ENCODE results near the gene TAF4. TPM values are rescaled to one million over a fixed set of nuclear protein-coding genes. Genes with fewer than 3 reads are reported as not detected.

Gene TAF4
- total and polyA plus RNA-seq, 2 donors (not counting 3 experiments of a cell fraction or from before 2014, with no cell fraction given) = 6.1 to 19.5 TPM

DNA sequence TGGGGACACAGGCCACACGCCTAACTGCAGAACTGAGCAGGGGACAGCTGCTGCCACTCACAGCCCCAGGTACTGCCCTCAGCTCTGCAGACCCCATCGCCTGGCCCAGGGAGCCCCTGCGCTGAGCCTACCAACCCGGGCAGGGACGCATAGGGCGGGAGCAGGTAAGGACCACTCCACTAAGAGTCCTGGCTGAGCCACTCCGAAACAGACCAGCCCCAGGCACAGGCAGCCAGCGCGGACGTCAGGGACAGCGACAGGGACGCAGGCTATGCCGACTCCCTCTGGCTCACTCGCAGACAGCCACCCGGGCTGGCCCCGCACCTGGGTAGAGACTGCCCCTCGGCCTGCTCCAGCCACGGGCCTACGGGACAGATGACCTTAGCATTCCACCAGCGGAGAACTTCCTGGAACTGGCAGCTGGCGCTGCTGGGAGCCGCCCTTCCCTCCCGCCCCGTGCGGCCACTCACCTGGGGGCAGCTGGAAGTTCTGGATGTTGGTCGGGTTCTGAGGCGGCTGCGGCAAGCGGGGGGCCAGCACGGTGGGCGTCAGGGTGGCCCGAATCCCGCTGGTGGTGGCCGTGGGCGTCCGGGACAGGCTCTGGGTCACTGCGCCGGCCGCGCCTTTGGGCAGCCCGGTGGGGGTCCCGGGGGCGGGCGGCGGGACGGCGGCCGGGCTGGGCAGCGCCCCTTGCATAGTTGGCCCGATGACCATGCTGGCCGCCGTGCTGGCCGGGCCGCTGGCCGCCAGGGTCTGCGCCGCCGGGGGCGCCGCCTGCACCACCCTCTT, 1.5 kb downstream of the TAF4 start:
- POLR2A ChIA-PET = no interaction called here
- no TSS peak for BruUV-seq (replicated peaks)
- Histone ChIP-seq H3K9ac (replicated peaks; ENCODE audit: extremely low read depth, insufficient read depth, low read length) (no peak overlapping the region), H3K27me3 (ENCODE audit: control insufficient read depth in 2 of 2, insufficient read depth in 2 of 2, low read length in 2 of 2) (no peaks in the 10 kb centered on the region), H3K9me1 (replicated peaks; ENCODE audit: control insufficient read depth, extremely low read depth, insufficient read depth, low read length) (no peaks in the 10 kb centered on the region), H3K4me3 (replicated peaks in 1 of 3; ENCODE audit: insufficient read depth in 1 of 3, low read depth in 1 of 3, low read length in 3 of 3) (peak overlapping the region in 2 of 3 experiments; percentile 40 to 41), H4K20me1 (replicated peaks; ENCODE audit: control insufficient read depth, extremely low read depth, insufficient read depth, low read length) (no peaks in the 10 kb centered on the region), H3K4me2 (ENCODE audit: insufficient read depth, low read length) (peak overlapping the region; percentile 10), H3K79me2 (ENCODE audit: control insufficient read depth, insufficient read depth, low read length) (peaks cover 50% of the 10 kb centered on the region), H3K4me1 (ENCODE audit: control insufficient read depth, extremely low read depth, insufficient read depth, low read length) (peaks cover 16% of the 10 kb centered on the region), H3K9me3 (replicated peaks; ENCODE audit: control insufficient read depth, insufficient read depth, low read length) (no peaks in the 10 kb centered on the region), H2AFZ (ENCODE audit: low read depth, low read length) (no peak overlapping the region), H3K36me3 (ENCODE audit: control insufficient read depth in 2 of 2, extremely low read depth in 1 of 2, insufficient read depth in 2 of 2, low read length in 2 of 2) (no peaks in the 10 kb centered on the region), H3K27ac (ENCODE audit: insufficient read depth, low read depth, low read length) (no peak overlapping the region)
- dilution Hi-C loops (cut with MboI; ENCODE audit: extremely low pct_ligation_motif_present, low sequenced_read_pairs) (no loop called here), intact Hi-C loops (cut with micrococcal nuclease) (loop anchor here (5.0 kb wide), 2 partner anchors 37 to 52 kb away; no protein-coding TSS in a partner anchor)
- CTCF ChIA-PET = interaction anchor here (1.0 to 1.6 kb wide), 3 partner anchors 38 to 71 kb away, joined by 4 to 7 read pairs (median 5); no protein-coding TSS in a partner anchor
- TF ChIP-seq EZH2 (IDR thresholded peaks at IDR 0.05; ENCODE audit: borderline replicate concordance, low read depth, low read length, severe bottlenecking) (no peak), GATA2 (IDR thresholded peaks at IDR 0.05; ENCODE audit: insufficient read depth, insufficient read length, low read depth, low read length) (no peak), POLR2A (IDR thresholded peaks at IDR 0.05; ENCODE audit: low read depth, low read length) (no peak)
- DNase-seq (ENCODE audit: low read depth, low spot score) = no peak
- FAIRE-seq = peak; percentile 21

DNA sequence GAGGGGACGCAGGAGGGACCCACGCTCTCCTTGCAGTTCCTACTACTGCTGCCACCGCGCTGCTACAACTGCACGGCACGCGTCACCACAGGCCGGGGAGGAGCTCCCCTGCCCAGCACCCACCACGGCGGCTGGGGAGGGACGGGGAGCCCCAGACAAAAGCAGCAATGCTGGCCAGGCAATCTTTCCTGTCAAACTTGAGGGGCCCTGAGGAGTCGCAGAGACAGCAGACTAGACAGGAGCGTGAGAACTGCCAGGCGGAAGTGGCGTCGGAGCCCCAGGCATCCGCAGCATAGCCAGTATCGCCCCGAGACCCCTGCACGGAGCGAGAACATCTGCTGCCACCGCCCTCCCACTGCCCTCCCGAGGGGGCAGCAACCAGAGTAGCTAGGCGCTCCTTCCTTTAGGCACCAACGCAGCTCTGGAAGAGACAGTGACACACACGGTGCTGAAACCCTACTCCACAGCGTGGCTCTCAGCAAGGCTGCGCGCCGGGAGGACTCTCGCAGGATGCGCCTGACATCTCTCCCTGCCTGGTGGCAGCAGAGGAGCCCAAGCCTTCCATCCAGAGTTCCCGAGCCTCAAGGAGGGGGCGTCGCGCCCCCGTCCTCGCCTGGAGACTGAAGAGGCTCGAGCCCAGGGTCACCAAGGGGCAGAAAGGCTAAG, 2.2 kb downstream of the TAF4 start:
- H4K20me1 ChIP-seq (replicated peaks; ENCODE audit: control insufficient read depth, extremely low read depth, insufficient read depth, low read length) = no peaks in the 10 kb centered on the region
- H3K27me3 ChIP-seq (ENCODE audit: control insufficient read depth in 2 of 2, insufficient read depth in 2 of 2, low read length in 2 of 2) = no peaks in the 10 kb centered on the region
- CTCF ChIA-PET = interaction anchor here (1.0 to 1.6 kb wide), 3 partner anchors 38 to 72 kb away, joined by 4 to 7 read pairs (median 5); no protein-coding TSS in a partner anchor
- no peak for FAIRE-seq
- peaks cover 54% of the 10 kb centered on the region for H3K79me2 ChIP-seq (ENCODE audit: control insufficient read depth, insufficient read depth, low read length)
- H3K4me3 ChIP-seq (replicated peaks in 1 of 3; ENCODE audit: insufficient read depth in 1 of 3, low read depth in 1 of 3, low read length in 3 of 3) = no peak overlapping the region
- POLR2A ChIA-PET = no interaction called here
- H3K9me3 ChIP-seq (replicated peaks; ENCODE audit: control insufficient read depth, insufficient read depth, low read length) = no peaks in the 10 kb centered on the region
- intact Hi-C loops (cut with micrococcal nuclease) (loop anchor here (5.0 kb wide), 2 partner anchors 36 to 51 kb away; no protein-coding TSS in a partner anchor), dilution Hi-C loops (cut with MboI; ENCODE audit: extremely low pct_ligation_motif_present, low sequenced_read_pairs) (no loop called here)
- H2AFZ ChIP-seq (ENCODE audit: low read depth, low read length) = no peak overlapping the region
- DNase-seq (ENCODE audit: low read depth, low spot score) = no peak
- no peaks in the 10 kb centered on the region for H3K9me1 ChIP-seq (replicated peaks; ENCODE audit: control insufficient read depth, extremely low read depth, insufficient read depth, low read length)
- no TSS peak for BruUV-seq (replicated peaks)
- peak overlapping the region; percentile 10 for H3K4me2 ChIP-seq (ENCODE audit: insufficient read depth, low read length)
- no peak overlapping the region for H3K27ac ChIP-seq (ENCODE audit: insufficient read depth, low read depth, low read length)
- H3K36me3 ChIP-seq (ENCODE audit: control insufficient read depth in 2 of 2, extremely low read depth in 1 of 2, insufficient read depth in 2 of 2, low read length in 2 of 2) = no peaks in the 10 kb centered on the region
- TF ChIP-seq, protein P1, sequence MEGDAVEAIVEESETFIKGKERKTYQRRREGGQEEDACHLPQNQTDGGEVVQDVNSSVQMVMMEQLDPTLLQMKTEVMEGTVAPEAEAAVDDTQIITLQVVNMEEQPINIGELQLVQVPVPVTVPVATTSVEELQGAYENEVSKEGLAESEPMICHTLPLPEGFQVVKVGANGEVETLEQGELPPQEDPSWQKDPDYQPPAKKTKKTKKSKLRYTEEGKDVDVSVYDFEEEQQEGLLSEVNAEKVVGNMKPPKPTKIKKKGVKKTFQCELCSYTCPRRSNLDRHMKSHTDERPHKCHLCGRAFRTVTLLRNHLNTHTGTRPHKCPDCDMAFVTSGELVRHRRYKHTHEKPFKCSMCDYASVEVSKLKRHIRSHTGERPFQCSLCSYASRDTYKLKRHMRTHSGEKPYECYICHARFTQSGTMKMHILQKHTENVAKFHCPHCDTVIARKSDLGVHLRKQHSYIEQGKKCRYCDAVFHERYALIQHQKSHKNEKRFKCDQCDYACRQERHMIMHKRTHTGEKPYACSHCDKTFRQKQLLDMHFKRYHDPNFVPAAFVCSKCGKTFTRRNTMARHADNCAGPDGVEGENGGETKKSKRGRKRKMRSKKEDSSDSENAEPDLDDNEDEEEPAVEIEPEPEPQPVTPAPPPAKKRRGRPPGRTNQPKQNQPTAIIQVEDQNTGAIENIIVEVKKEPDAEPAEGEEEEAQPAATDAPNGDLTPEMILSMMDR (IDR thresholded peaks at IDR 0.05; ENCODE audit: extremely low read depth in 1 of 2, insufficient read depth in 1 of 2, low read depth in 1 of 2, low read length in 2 of 2) = no peak
- H3K9ac ChIP-seq (replicated peaks; ENCODE audit: extremely low read depth, insufficient read depth, low read length) = no peak overlapping the region
- peaks cover 16% of the 10 kb centered on the region for H3K4me1 ChIP-seq (ENCODE audit: control insufficient read depth, extremely low read depth, insufficient read depth, low read length)

Data from endothelial cell of umbilical vein (primary cell).